Ovary (tissue), 9 donors: ENCODE results near the gene AURKA. TPM values are rescaled to one million over a fixed set of nuclear protein-coding genes. Genes with fewer than 3 reads are reported as not detected.

Experiments used
- DNase-seq, 5 donors: peaks; one replicate each; pipeline ENCODE4 v3.0.0-alpha.2; 2019 to 2020
- H3K27ac ChIP-seq, 2 donors: fragments of 200-600 bp; one replicate each; pipeline versions ENCODE4 v1.5.1 to v1.8.0; 2019 to 2022
- H3K27me3 ChIP-seq: fragments of 200-600 bp; one replicate; pipeline ENCODE4 v1.8.0; 2022
- H3K36me3 ChIP-seq: fragments of 200-600 bp; sonication (generic); one replicate; pipeline ENCODE4 v1.5.1; 2019
- H3K4me1 ChIP-seq: one replicate; pipeline ENCODE4 v1.8.1; 2013; ENCODE audit warnings: mild to moderate bottlenecking, moderate library complexity; ENCODE audit not compliant: insufficient read depth
- H3K4me3 ChIP-seq: fragments of 200-600 bp; sonication (generic); one replicate; pipeline ENCODE4 v1.5.1; 2017
- H3K9me3 ChIP-seq, 2 donors: fragments of 200-600 bp in 1 of 2; sonication (generic) in 1 of 2; one replicate each; pipeline versions ENCODE4 v1.5.1 to v1.8.1; 2013 to 2019; ENCODE audit warnings: mild to moderate bottlenecking in 1 of 2, moderate library complexity in 1 of 2
- CTCF ChIP-seq, 3 donors: fragments of 450-650 bp in 2 of 3; fragments of 200-600 bp in 1 of 3; IDR thresholded peaks; one replicate each; pipeline versions ENCODE4 v1.5.1 to v1.8.0; 2016 to 2022; ENCODE audit warnings: antibody characterized with exemption in 3 of 3, mild to moderate bottlenecking in 1 of 3
- EP300 ChIP-seq: sonication (generic); formaldehyde crosslinking; IDR thresholded peaks from one replicate; pipeline ENCODE4 v1.6.1; 2017; ENCODE audit warnings: antibody characterized with exemption
- POLR2A ChIP-seq: fragments of 450-650 bp; IDR thresholded peaks from one replicate; pipeline ENCODE4 v1.6.1; 2017; ENCODE audit warnings: antibody characterized with exemption, mild to moderate bottlenecking, moderate library complexity
- WGBS, 3 donors: extraction: QIAGEN DNeasy Blood & Tissue Kit in 1 of 3; methylation state at CpG; one replicate each; pipeline versions ENCODE4 v1.1.5 to v1.1.7; 2013 to 2017; 5-methylcytosine and 5-hydroxymethylcytosine counted together
- intact Hi-C, 4 donors: fragments of 100-400 bp; cut with DNase I; formaldehyde crosslinking; loops; one replicate each; pipeline versions ENCODE4 v1.11.0 to v1.15.1; 2022 to 2023
- polyA plus RNA-seq, 2 donors: library from polyadenylated mRNA; stranded (reverse); fragments of 200-250 nt in 1 of 2; fragments of 350-450 nt in 1 of 2; fragmentation: Illumina TruSeq in 1 of 2; extraction: RNeasy Lipid Tissue Mini Kit (QIAGEN cat#74804) in 1 of 2; gene quantifications; one replicate each; pipeline ENCODE4 v1.2.3, GENCODE V29; 2013 to 2014
- total RNA-seq, 7 donors: library from RNA; depleted of rRNA in 2 of 7; stranded (reverse); fragments of >200 nt in 2 of 7; fragmentation: NEBNext Ultra II Directional in 3 of 7; extraction: Animal tissue kit (Norgen Biotek cat#: 25700) in 3 of 7; gene quantifications; one replicate each; pipeline versions ENCODE4 v1.1.0 to v1.2.4, GENCODE V29; 2016 to 2023
- donor health status: DM: no; HTN: no; CAD: no; lungs with moderate emphysema.
- donor health status: DM: no; HTN: no; CAD: no.
- donor health status: Bipolar disorder and iron deficiency.
- donor health status: DM: yes; HTN: yes; CAD: no.
- donor health status: DM: no; HTN: no; CAD: no.
- donor health status: DM: yes; HTN: yes; CAD: no.

The AURKA gene
- total and polyA plus RNA-seq, 9 donors = 2.2 to 10.0 (median 3.2) TPM

- H3K36me3 ChIP-seq = no peaks in the 10 kb centered on the region
- no peak for DNase-seq
- TF ChIP-seq CTCF (IDR thresholded peaks at IDR 0.05) (no peak), EP300 (no peak), POLR2A (no peak)
- no peak overlapping the region for H3K4me3 ChIP-seq
- intact Hi-C loops = no loop called here
- no peak overlapping the region for H3K27ac ChIP-seq
- H3K9me3 ChIP-seq = no peaks in the 10 kb centered on the region
- H3K4me1 ChIP-seq = peaks cover 7% of the 10 kb centered on the region
- 85% methylated on average over 11 of the region's 11 CpGs for WGBS, 3 donors
- H3K27me3 ChIP-seq = no peaks in the 10 kb centered on the region
These were observed 29.1 kb upstream of the AURKA start for GRCh38 chr20:56420940-56421688.

GRCh38 chr20:56420028-56420427 lies 28.0 kb upstream of the AURKA start:
- no peak for DNase-seq
- no peak overlapping the region for H3K27ac ChIP-seq
- intact Hi-C loops = no loop called here
- peaks cover 7% of the 10 kb centered on the region for H3K4me1 ChIP-seq
- no peak for TF ChIP-seq POLR2A
- TF ChIP-seq EP300 = no peak
- no peak for TF ChIP-seq CTCF (IDR thresholded peaks at IDR 0.05)
- no peaks in the 10 kb centered on the region for H3K36me3 ChIP-seq
- H3K4me3 ChIP-seq = no peak overlapping the region
- WGBS, 3 donors = 70 to 84% (median 78%) methylated on average over 2 of the region's 2 CpGs
- H3K27me3 ChIP-seq = no peaks in the 10 kb centered on the region
- H3K9me3 ChIP-seq = no peaks in the 10 kb centered on the region

GRCh38 chr20:56418385-56418861 lies 26.4 kb upstream of the AURKA start:
- no peak overlapping the region for H3K4me3 ChIP-seq
- H3K4me1 ChIP-seq = peaks cover 7% of the 10 kb centered on the region
- H3K9me3 ChIP-seq = no peaks in the 10 kb centered on the region
- no peak overlapping the region for H3K27ac ChIP-seq
- TF ChIP-seq EP300 (no peak), CTCF (IDR thresholded peaks at IDR 0.05) (no peak), POLR2A (no peak)
- no peaks in the 10 kb centered on the region for H3K27me3 ChIP-seq
- 31 to 37% (median 31%) methylated on average over 11 of the region's 11 CpGs for WGBS, 3 donors
- no peak for DNase-seq
- intact Hi-C loops = no loop called here
- no peaks in the 10 kb centered on the region for H3K36me3 ChIP-seq

- no peak for DNase-seq
- Histone ChIP-seq H3K9me3 (no peaks in the 10 kb centered on the region), H3K36me3 (no peaks in the 10 kb centered on the region), H3K4me3 (no peak overlapping the region), H3K27ac (no peak overlapping the region), H3K27me3 (no peaks in the 10 kb centered on the region), H3K4me1 (peaks cover 6% of the 10 kb centered on the region)
- no peak for TF ChIP-seq EP300
- no peak for TF ChIP-seq CTCF (IDR thresholded peaks at IDR 0.05)
- TF ChIP-seq POLR2A = no peak
- intact Hi-C loops = no loop called here
- WGBS, 3 donors = 68 to 78% (median 73%) methylated on average over 4 of the region's 4 CpGs
These were observed 25.9 kb upstream of the AURKA start for GRCh38 chr20:56417911-56418310.
